ENCODE measurements around the gene COG4. TPM values are rescaled to one million over a fixed set of nuclear protein-coding genes. Genes with fewer than 3 reads are reported as not detected.
A peak's percentile ranks its signal among the peaks of the same experiment; 100 is the strongest.

Gene COG4
- total and polyA plus RNA-seq, 3 experiments from 2014 or later: 48.9 to 51.9 (median 50.7) TPM

DNA sequence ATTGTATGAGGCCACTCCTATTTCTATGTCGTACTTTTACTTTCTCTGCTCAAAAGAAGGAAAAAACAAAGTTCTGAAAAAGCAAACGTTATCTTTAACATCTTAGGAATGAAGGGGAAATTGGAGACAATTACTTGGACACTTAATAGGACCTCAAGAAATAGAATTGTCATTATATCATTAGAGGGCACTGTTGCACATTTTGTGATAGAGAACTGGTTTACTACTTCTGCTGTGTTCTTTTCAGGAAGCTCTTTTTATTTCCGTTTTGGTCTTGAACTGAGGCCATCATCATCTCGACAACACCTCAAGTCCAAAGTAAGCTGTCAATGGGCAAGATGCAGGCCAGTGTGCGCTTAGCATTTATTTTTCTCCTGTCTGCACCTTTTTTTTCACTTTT, 14.6 kb downstream of the COG4 start:
- no peak overlapping the region for H3K27ac ChIP-seq (ENCODE audit: low read depth, low read length)
- peak in 1 of 5 donors; percentile 24 for DNase-seq
- POLR2A ChIA-PET: interaction anchor here (1.0 kb wide), 1 partner anchor 14 kb away, joined by 5 read pairs; the partner anchor contains the start of gene COG4

DNA sequence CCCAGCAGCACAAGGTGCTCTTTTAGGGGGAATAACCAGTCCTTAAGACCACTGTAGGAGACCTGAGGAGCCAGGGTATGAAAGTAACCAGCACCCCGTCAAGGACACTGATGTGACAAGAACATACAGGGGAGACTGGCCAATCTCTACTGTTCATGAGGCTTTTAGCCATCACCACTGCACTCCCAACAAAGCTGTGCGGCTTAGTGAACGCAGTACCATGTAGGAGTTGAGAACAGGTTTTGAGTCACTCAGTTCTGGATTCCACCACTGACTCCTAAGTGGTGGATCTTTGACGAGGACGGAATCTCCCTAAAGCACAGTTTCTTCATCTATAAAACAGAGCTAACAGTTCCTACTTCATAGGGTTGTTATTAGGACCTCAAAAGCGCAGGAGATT, 26.8 kb downstream of the COG4 start:
- Histone ChIP-seq H3K9me3 (ENCODE audit: low read length) (no peaks in the 10 kb centered on the region), H3K4me1 (ENCODE audit: insufficient read depth, low read length) (no peaks in the 10 kb centered on the region), H3K27ac (ENCODE audit: low read depth, low read length) (no peak overlapping the region), H3K27me3 (ENCODE audit: insufficient read depth, low read length, poor library complexity, severe bottlenecking) (no peaks in the 10 kb centered on the region), H3K4me3 (ENCODE audit: low read length) (no peak overlapping the region), H3K36me3 (ENCODE audit: insufficient read depth, low read length) (peaks cover 32% of the 10 kb centered on the region)
- H3K27me3 Mint-ChIP-seq: no peaks in the 10 kb centered on the region
- H3K36me3 Mint-ChIP-seq: peaks cover 4 to 73% (median 15%) of the 10 kb centered on the region in 3 donors
- peaks cover 6 to 8% (median 8%) of the 10 kb centered on the region in 3 donors for H3K4me1 Mint-ChIP-seq
- H3K9me3 Mint-ChIP-seq: no peaks in the 10 kb centered on the region
- no peak overlapping the region for H3K27ac Mint-ChIP-seq
- no peak for DNase-seq
- ChIA-PET POLR2A (interaction anchor here (0.6 kb wide), 1 partner anchor 42 kb away, joined by 3 read pairs; the partner anchor contains the start of gene FCSK), CTCF (interaction anchor here (1.3 kb wide), 1 partner anchor 13 kb away, joined by 4 read pairs; no protein-coding TSS in a partner anchor)
- H3K4me3 Mint-ChIP-seq: no peak overlapping the region

More for the DNA sequence above, 14.6 kb downstream of the COG4 start:
- Mint-ChIP-seq H3K4me3 (peak overlapping the region in 1 of 7 donors; percentile 44), H3K36me3 (peaks cover 6 to 65% (median 12%) of the 10 kb centered on the region in 3 donors), H3K4me1 (peaks cover 7 to 11% (median 10%) of the 10 kb centered on the region in 3 donors), H3K27me3 (no peaks in the 10 kb centered on the region), H3K9me3 (no peaks in the 10 kb centered on the region), H3K27ac (peak overlapping the region; percentile 2 to 89 (median 85))
- Histone ChIP-seq H3K9me3 (ENCODE audit: low read length) (no peaks in the 10 kb centered on the region), H3K4me1 (ENCODE audit: insufficient read depth, low read length) (no peaks in the 10 kb centered on the region), H3K36me3 (ENCODE audit: insufficient read depth, low read length) (peaks cover 31% of the 10 kb centered on the region), H3K27me3 (ENCODE audit: insufficient read depth, low read length, poor library complexity, severe bottlenecking) (no peaks in the 10 kb centered on the region), H3K4me3 (ENCODE audit: low read length) (no peak overlapping the region)
- CTCF ChIA-PET: interaction anchor here (0.6 to 1.3 kb wide), 11 partner anchors 8 to 981 kb away, joined by 3 to 7 read pairs (median 3); partner anchors contain the start of gene DDX19A

DNA sequence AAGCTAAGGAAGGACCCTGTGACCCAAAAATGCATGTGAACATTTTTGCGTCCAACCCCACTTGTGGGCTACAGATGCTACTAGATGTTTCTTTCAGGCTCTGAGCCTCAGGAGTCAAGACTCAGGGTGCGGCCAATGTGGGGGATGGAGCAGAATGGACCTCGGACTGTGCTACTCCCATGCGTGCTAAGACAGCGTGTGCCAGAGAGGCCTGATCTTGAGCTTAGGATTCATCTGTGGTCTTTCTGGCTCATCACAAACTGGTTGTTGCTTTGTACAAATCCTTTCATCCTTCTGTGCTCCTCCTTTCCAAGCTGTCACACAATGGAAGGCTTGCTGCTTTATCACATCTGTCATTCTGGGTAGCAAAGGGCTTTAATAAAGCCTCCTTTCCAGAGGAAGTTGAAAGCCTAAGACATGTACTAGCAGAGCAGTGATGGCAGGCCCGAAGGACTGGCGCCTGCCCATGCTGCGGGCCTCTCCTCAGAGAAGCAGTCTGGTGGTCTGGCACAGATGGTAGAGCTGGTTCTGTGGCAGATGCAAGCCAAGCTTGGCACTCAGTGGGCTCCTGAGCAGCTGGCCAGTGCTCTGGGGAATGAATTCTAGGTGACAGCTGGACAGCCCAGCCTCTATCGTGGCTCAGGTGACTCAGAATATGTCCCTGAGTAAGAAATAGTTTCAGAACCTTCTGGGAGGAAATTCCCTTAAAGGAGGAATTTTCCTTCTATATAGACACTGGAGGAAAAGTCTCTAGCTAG, 27.8 kb downstream of the COG4 start:
- Mint-ChIP-seq H3K9me3 (no peaks in the 10 kb centered on the region), H3K27me3 (no peaks in the 10 kb centered on the region), H3K36me3 (peaks cover 4 to 70% (median 15%) of the 10 kb centered on the region in 3 donors), H3K4me3 (no peak overlapping the region), H3K4me1 (peaks cover 6 to 8% (median 8%) of the 10 kb centered on the region in 3 donors), H3K27ac (peak overlapping the region in 1 of 8 donors; percentile 36)
- Histone ChIP-seq H3K36me3 (ENCODE audit: insufficient read depth, low read length) (peaks cover 28% of the 10 kb centered on the region), H3K9me3 (ENCODE audit: low read length) (no peaks in the 10 kb centered on the region), H3K4me1 (ENCODE audit: insufficient read depth, low read length) (no peaks in the 10 kb centered on the region), H3K4me3 (ENCODE audit: low read length) (no peak overlapping the region), H3K27me3 (ENCODE audit: insufficient read depth, low read length, poor library complexity, severe bottlenecking) (no peaks in the 10 kb centered on the region), H3K27ac (ENCODE audit: low read depth, low read length) (no peak overlapping the region)
- ChIA-PET POLR2A (no interaction called here), CTCF (interaction anchor here (0.7 kb wide), 2 partner anchors 55 to 99 kb away, joined by 3 to 5 read pairs; no protein-coding TSS in a partner anchor)
- DNase-seq: no peak

DNA sequence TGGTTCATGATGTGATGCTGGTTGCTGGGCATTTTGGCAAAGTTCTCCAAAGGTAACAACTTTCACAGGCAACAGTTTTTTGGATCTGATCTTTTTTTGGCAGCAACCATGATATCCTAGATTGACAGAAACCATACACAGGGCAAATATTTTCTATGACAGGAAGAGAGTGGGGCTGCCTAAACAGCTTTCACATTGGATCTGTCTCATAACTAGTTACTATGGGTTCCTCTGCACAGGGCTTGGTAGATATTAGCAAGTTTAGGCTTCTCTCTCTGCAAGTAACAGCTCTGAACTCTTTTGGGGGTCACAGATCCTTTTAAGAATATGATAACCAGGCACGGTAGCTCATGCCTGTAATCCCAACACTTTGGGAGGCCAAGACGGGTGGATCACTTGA, 28.6 kb downstream of the COG4 start:
- POLR2A ChIA-PET: interaction anchor here (0.7 kb wide), 1 partner anchor 24 kb away, joined by 6 read pairs; no protein-coding TSS in a partner anchor
- H3K36me3 ChIP-seq (ENCODE audit: insufficient read depth, low read length): peaks cover 31% of the 10 kb centered on the region

DNA sequence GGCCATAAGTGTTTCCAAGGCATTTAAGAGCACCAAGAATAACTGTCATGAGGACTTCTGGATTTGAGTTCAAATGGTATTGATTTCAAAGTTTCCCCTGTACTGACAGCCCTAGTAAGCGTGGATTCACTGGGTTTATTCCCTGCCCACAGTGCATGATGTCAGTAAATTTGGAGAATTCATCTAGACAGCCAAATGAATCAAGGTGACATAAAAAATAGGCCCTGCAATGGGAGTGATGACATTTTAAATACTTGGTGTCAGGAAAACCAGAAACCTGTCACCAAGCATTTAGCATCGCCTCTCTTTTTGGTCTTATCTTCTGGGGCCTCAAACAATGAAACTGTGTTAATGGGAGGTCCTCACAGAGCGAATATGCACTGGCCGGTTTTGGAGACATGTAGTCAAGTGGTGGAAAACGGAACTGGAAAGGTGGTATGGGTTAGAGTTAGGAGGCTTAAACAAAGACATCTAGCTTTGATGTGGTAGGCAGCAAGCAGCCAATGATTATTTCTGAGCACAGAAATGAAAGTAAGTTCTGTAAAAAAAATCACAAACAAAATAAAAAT, 29.1 kb downstream of the COG4 start:
- Histone ChIP-seq H3K27me3 (ENCODE audit: insufficient read depth, low read length, poor library complexity, severe bottlenecking) (no peaks in the 10 kb centered on the region), H3K9me3 (ENCODE audit: low read length) (no peaks in the 10 kb centered on the region), H3K36me3 (ENCODE audit: insufficient read depth, low read length) (peaks cover 31% of the 10 kb centered on the region), H3K27ac (ENCODE audit: low read depth, low read length) (no peak overlapping the region), H3K4me3 (ENCODE audit: low read length) (no peak overlapping the region), H3K4me1 (ENCODE audit: insufficient read depth, low read length) (no peaks in the 10 kb centered on the region)
- DNase-seq: no peak
- Mint-ChIP-seq H3K9me3 (no peaks in the 10 kb centered on the region), H3K27ac (peak overlapping the region in 3 of 8 donors; percentile 7 to 55 (median 28)), H3K4me3 (no peak overlapping the region), H3K4me1 (peaks cover 6 to 8% (median 8%) of the 10 kb centered on the region in 3 donors), H3K27me3 (no peaks in the 10 kb centered on the region), H3K36me3 (peaks cover 4 to 79% (median 19%) of the 10 kb centered on the region in 3 donors)
- CTCF ChIA-PET: no interaction called here
- POLR2A ChIA-PET: interaction anchor here (0.7 kb wide), 1 partner anchor 25 kb away, joined by 6 read pairs; no protein-coding TSS in a partner anchor

More for the DNA sequence above, 28.6 kb downstream of the COG4 start:
- Mint-ChIP-seq H3K27me3 (no peaks in the 10 kb centered on the region), H3K4me3 (no peak overlapping the region), H3K27ac (peak overlapping the region in 2 of 8 donors; percentile 31 to 85), H3K36me3 (peaks cover 4 to 76% (median 17%) of the 10 kb centered on the region in 3 donors), H3K4me1 (peaks cover 6 to 8% (median 8%) of the 10 kb centered on the region in 3 donors), H3K9me3 (no peaks in the 10 kb centered on the region)
- DNase-seq: no peak
- Histone ChIP-seq H3K9me3 (ENCODE audit: low read length) (no peaks in the 10 kb centered on the region), H3K4me3 (ENCODE audit: low read length) (no peak overlapping the region), H3K27ac (ENCODE audit: low read depth, low read length) (no peak overlapping the region), H3K27me3 (ENCODE audit: insufficient read depth, low read length, poor library complexity, severe bottlenecking) (no peaks in the 10 kb centered on the region), H3K4me1 (ENCODE audit: insufficient read depth, low read length) (no peaks in the 10 kb centered on the region)
- CTCF ChIA-PET: no interaction called here

DNA sequence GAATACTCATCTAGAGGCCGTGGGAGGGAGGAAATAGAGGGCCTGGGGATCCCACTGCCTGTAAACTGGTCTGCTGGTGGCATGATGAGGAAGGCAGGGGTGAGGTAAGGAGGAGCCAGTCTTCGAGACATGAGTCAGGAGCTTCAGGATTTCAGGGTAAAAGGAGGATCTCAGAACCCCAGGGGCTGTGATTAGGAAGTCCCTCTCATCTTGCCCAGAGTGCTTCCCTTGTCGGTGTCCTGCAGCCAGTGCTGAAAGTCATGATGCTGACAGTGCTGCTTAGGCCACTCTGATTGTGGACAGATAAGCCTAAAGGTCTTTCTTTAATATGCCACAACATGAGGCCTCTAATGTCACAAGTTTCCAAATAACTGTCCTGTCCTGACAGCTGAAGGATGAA, 29.6 kb downstream of the COG4 start:
- H3K4me3 ChIP-seq (ENCODE audit: low read length): no peak overlapping the region
- no peaks in the 10 kb centered on the region for H3K27me3 Mint-ChIP-seq
- H3K27ac Mint-ChIP-seq: peak overlapping the region in 5 of 8 donors; percentile 1 to 81 (median 29)
- no peaks in the 10 kb centered on the region for H3K27me3 ChIP-seq (ENCODE audit: insufficient read depth, low read length, poor library complexity, severe bottlenecking)
- no peak for DNase-seq
- H3K36me3 ChIP-seq (ENCODE audit: insufficient read depth, low read length): peaks cover 34% of the 10 kb centered on the region
- H3K4me3 Mint-ChIP-seq: peak overlapping the region in 1 of 7 donors; percentile 48
- H3K36me3 Mint-ChIP-seq: peaks cover 4 to 77% (median 19%) of the 10 kb centered on the region in 3 donors
- no peaks in the 10 kb centered on the region for H3K9me3 Mint-ChIP-seq
- no peaks in the 10 kb centered on the region for H3K4me1 ChIP-seq (ENCODE audit: insufficient read depth, low read length)
- no peak overlapping the region for H3K27ac ChIP-seq (ENCODE audit: low read depth, low read length)
- no peaks in the 10 kb centered on the region for H3K9me3 ChIP-seq (ENCODE audit: low read length)
- peaks cover 6 to 8% (median 8%) of the 10 kb centered on the region in 3 donors for H3K4me1 Mint-ChIP-seq
- POLR2A ChIA-PET: no interaction called here
- CTCF ChIA-PET: no interaction called here

DNA sequence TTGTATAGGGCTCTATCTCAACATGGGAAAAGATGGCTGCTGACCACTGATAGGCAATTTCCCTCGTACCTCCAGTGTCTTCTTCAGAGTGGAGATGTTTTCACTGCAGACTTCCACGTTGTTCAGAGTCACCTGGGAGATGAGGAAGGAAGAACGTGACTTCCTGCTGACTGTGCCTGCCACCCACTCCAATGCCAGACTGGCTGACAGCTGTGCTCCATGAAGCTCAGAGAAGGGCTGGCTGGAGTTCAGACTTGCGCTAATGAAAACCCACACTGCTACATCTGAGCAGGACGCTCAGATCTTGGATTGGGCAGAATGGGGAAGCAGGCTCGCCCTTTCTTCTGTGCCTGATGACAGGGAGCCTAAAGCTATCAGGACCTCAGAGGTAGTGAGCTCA, 33.1 kb downstream of the COG4 start:
- no peaks in the 10 kb centered on the region for H3K9me3 Mint-ChIP-seq
- Histone ChIP-seq H3K27me3 (ENCODE audit: insufficient read depth, low read length, poor library complexity, severe bottlenecking) (no peaks in the 10 kb centered on the region), H3K27ac (ENCODE audit: low read depth, low read length) (no peak overlapping the region), H3K4me1 (ENCODE audit: insufficient read depth, low read length) (no peaks in the 10 kb centered on the region), H3K36me3 (ENCODE audit: insufficient read depth, low read length) (peaks cover 12% of the 10 kb centered on the region), H3K4me3 (ENCODE audit: low read length) (no peak overlapping the region), H3K9me3 (ENCODE audit: low read length) (no peaks in the 10 kb centered on the region)
- ChIA-PET POLR2A (no interaction called here), CTCF (no interaction called here)
- DNase-seq: no peak
- H3K36me3 Mint-ChIP-seq: peaks cover 4 to 57% (median 16%) of the 10 kb centered on the region in 3 donors
- H3K27ac Mint-ChIP-seq: peak overlapping the region in 1 of 8 donors; percentile 32
- H3K4me1 Mint-ChIP-seq: peaks cover 6 to 8% (median 8%) of the 10 kb centered on the region in 3 donors
- no peak overlapping the region for H3K4me3 Mint-ChIP-seq
- no peaks in the 10 kb centered on the region for H3K27me3 Mint-ChIP-seq

DNA sequence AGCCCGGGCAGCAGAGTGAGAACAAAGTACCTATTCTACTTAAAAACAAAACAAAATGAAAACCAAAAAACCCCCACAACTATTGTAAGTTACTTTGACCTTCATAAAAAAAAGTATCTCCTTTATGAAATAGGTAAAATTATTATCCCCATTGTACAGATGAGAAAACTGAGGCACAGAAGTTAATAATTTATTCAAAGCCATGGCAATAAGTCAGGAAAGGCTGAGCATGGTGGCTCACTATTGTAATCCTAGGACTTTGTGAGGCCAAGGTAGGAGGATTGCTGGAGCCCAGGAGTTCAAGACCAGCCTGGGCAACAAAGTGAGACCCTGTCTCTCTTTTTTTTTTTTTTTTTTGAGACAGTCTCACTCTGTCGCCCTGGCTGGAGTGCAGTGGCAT, 38.5 kb downstream of the COG4 start:
- H3K36me3 ChIP-seq (ENCODE audit: insufficient read depth, low read length): peaks cover 14% of the 10 kb centered on the region
- Mint-ChIP-seq H3K27me3 (no peaks in the 10 kb centered on the region), H3K4me1 (no peaks in the 10 kb centered on the region), H3K4me3 (no peak overlapping the region), H3K9me3 (no peaks in the 10 kb centered on the region), H3K27ac (peak overlapping the region in 3 of 8 donors; percentile 38 to 55 (median 47)), H3K36me3 (peaks cover 0 to 61% (median 2%) of the 10 kb centered on the region in 3 donors)
- no peaks in the 10 kb centered on the region for H3K27me3 ChIP-seq (ENCODE audit: insufficient read depth, low read length, poor library complexity, severe bottlenecking)
- H3K27ac ChIP-seq (ENCODE audit: low read depth, low read length): no peak overlapping the region
- ChIA-PET CTCF (no interaction called here), POLR2A (no interaction called here)
- H3K4me1 ChIP-seq (ENCODE audit: insufficient read depth, low read length): no peaks in the 10 kb centered on the region
- H3K4me3 ChIP-seq (ENCODE audit: low read length): no peak overlapping the region
- no peaks in the 10 kb centered on the region for H3K9me3 ChIP-seq (ENCODE audit: low read length)
- DNase-seq: no peak

Measured in CD8-positive, alpha-beta memory T cell (primary cell).